ENCODE measurements around the gene NTRK1.
A peak's percentile ranks its signal among the peaks of the same experiment; 100 is the strongest.

NTRK1 gene

DNA sequence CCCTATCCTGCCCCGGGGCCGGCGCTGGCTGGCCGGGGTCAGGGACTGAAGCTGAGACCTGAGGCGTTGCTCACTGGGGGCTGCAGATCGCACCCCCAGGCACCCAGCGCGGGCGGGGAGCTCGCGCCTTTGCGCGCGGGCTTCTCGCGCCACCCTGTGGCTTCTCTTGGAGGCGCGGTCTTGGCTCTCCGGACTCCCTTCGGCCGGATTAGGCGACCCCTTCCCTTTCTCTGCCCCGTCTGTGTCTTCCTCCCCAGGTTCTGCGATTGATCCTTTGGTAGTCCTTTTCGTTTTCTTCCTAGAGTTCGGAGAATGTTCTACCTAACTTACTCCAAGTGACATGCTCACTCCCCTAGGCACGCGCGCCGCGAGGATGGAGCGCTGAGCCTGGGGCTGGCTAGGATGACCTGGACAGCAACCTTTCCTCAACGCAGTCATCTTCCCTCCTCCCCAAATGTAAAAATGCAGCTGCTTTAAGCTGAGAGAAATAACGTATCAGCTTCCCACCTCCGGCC lies 495 bp upstream of the NTRK1 start:
- Histone ChIP-seq H3K4me1 (ENCODE audit: insufficient read depth, low read length) (peaks cover 5% of the 10 kb centered on the region; the same call in 1 of the 2 replicates), H3K27me3 (ENCODE audit: insufficient read depth, low read length) (peaks cover 92% of the 10 kb centered on the region), H3K9ac (ENCODE audit: low read depth, low read length) (no peak overlapping the region), H3K9me3 (ENCODE audit: insufficient read depth, low read depth, low read length) (peaks cover 4% of the 10 kb centered on the region; the same call in 1 of the 2 replicates), H3K27ac (ENCODE audit: low read length) (no peak overlapping the region), H3K36me3 (ENCODE audit: insufficient read depth, low read depth, low read length) (no peaks in the 10 kb centered on the region), H3K4me3 (ENCODE audit: low read length) (peak overlapping the region; percentile 73)

DNA sequence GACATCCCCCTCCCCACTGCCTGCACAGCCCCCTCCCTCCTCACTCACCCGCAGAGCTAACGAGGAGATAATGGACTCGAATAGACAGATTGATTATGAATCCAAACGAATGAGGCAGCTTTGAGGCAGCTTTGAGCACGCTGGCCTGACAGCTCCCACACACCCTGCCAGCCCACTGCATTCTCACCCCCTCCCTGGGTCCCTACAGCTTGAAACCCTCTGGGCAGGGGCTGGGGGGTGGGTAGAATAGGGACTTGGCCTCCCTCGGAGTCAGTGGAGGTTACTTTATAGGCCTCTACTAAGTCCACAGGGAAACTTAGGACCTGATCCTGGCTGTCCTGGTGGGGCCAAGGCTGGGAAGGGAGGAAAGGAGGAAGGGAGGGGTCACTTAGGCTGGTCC lies 1.9 kb downstream of the NTRK1 start:
- peaks cover 4% of the 10 kb centered on the region; the same call in 1 of the 2 replicates for H3K9me3 ChIP-seq (ENCODE audit: insufficient read depth, low read depth, low read length)
- no peak overlapping the region for H3K4me3 ChIP-seq (ENCODE audit: low read length)
- no peak overlapping the region for H3K27ac ChIP-seq (ENCODE audit: low read length)
- peaks cover 85% of the 10 kb centered on the region for H3K27me3 ChIP-seq (ENCODE audit: insufficient read depth, low read length)
- no peaks in the 10 kb centered on the region for H3K36me3 ChIP-seq (ENCODE audit: insufficient read depth, low read depth, low read length)
- H3K9ac ChIP-seq (ENCODE audit: low read depth, low read length): no peak overlapping the region
- H3K4me1 ChIP-seq (ENCODE audit: insufficient read depth, low read length): peaks cover 9% of the 10 kb centered on the region; the same call in 1 of the 2 replicates

DNA sequence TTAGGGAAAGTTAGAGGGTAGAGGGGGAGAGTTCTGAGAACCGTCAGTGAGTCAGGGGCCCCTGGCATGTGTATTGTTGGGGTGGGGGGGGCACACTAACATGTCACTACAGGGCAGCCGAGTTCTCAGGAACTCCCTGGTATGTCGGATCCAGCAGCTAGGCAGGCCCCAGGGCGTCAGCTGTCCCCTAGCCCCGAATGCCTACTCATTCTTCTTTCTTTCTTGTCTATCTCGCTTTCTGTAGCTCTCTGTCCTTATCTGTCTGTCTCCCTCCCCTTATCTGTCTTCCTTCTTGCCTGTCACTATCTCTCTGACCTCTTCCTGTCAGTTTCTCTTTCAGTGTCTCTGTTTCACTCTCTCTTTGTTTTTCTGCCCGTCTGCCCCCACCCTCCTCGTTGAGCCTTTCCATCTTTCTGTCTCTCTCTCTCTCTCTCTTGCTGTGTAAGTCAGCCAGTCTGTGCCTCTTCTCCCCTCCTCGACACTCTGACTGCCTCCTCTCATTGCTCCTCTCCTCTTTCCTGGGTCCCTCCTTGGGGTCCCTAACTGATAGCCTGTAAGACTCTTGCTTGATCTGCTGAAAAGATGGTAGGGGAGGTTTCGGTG lies 2.4 kb downstream of the NTRK1 start:
- Histone ChIP-seq H3K4me3 (ENCODE audit: low read length) (no peak overlapping the region), H3K36me3 (ENCODE audit: insufficient read depth, low read depth, low read length) (no peaks in the 10 kb centered on the region), H3K9me3 (ENCODE audit: insufficient read depth, low read depth, low read length) (peaks cover 4% of the 10 kb centered on the region; the same call in 1 of the 2 replicates), H3K27ac (ENCODE audit: low read length) (no peak overlapping the region), H3K9ac (ENCODE audit: low read depth, low read length) (no peak overlapping the region), H3K4me1 (ENCODE audit: insufficient read depth, low read length) (peaks cover 9% of the 10 kb centered on the region; the same call in 1 of the 2 replicates), H3K27me3 (ENCODE audit: insufficient read depth, low read length) (peaks cover 79% of the 10 kb centered on the region)

DNA sequence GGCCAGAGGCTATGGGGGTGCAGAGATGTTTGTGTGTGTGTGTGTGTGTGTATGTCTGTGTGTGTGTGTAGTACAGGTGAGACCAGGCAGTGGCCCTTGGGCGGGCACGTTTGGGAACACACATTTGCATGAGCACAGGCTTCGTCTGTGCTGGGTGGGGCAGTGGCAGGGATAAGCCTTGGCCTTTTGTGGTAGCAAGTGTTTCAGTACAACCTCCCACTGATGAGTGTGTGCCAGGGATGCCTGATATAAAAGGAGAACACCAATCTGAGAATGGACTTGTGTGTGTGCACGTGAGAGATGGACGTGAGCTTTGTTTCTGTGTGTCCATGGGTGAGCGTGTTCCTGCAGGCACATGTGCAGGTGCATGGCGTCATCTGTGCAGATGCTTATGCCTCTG lies 3.0 kb downstream of the NTRK1 start:
- Histone ChIP-seq H3K27ac (ENCODE audit: low read length) (no peak overlapping the region), H3K4me1 (ENCODE audit: insufficient read depth, low read length) (peaks cover 9% of the 10 kb centered on the region; the same call in 1 of the 2 replicates), H3K36me3 (ENCODE audit: insufficient read depth, low read depth, low read length) (no peaks in the 10 kb centered on the region), H3K4me3 (ENCODE audit: low read length) (no peak overlapping the region), H3K9me3 (ENCODE audit: insufficient read depth, low read depth, low read length) (peaks cover 4% of the 10 kb centered on the region; the same call in 1 of the 2 replicates), H3K9ac (ENCODE audit: low read depth, low read length) (no peak overlapping the region), H3K27me3 (ENCODE audit: insufficient read depth, low read length) (peaks cover 79% of the 10 kb centered on the region)

DNA sequence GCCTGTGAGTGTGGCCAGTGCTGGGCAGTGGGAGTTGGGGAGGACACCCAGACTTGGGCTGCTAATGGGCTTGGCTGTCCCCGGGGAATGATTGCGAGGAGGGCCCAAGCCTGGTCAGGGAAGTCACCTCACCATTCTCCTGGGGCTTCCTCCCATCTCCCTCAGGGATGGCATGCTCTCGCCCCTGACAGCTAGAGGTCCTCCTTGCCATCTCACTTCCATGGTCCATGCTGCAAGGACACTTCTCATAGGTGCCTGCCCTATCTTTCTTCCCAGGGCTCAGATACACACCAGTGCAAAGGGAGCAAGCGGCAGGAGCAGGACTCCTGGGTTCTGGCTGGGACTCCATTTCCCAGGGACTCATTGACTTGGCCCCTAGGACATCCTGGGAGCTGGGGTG lies 4.1 kb downstream of the NTRK1 start:
- no peak overlapping the region for H3K27ac ChIP-seq (ENCODE audit: low read length)
- peaks cover 4% of the 10 kb centered on the region; the same call in 1 of the 2 replicates for H3K4me1 ChIP-seq (ENCODE audit: insufficient read depth, low read length)
- H3K36me3 ChIP-seq (ENCODE audit: insufficient read depth, low read depth, low read length): no peaks in the 10 kb centered on the region
- no peak overlapping the region for H3K9ac ChIP-seq (ENCODE audit: low read depth, low read length)
- H3K27me3 ChIP-seq (ENCODE audit: insufficient read depth, low read length): peaks cover 70% of the 10 kb centered on the region
- peaks cover 4% of the 10 kb centered on the region; the same call in 1 of the 2 replicates for H3K9me3 ChIP-seq (ENCODE audit: insufficient read depth, low read depth, low read length)
- no peak overlapping the region for H3K4me3 ChIP-seq (ENCODE audit: low read length)

DNA sequence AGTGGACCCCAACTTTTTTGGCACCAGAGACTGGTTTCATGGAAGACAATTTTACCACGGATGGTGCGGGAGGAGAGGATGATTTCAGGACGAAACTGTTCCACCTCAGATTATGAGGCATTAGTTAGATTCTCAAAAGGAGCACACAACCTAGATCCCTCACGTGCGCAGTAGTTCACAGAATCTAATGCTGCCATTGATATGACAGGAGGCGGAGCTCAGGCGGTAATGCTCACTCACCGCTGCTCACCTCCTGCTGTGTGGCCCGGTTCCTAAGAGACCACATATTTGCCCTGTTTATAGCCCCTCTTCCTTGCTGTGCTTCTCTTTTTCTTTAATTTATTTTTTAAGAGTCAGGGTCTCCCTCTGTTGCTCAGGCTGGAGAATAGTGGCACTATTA lies 4.6 kb downstream of the NTRK1 start:
- H3K27ac ChIP-seq (ENCODE audit: low read length): no peak overlapping the region
- no peak overlapping the region for H3K4me3 ChIP-seq (ENCODE audit: low read length)
- peaks cover 70% of the 10 kb centered on the region for H3K27me3 ChIP-seq (ENCODE audit: insufficient read depth, low read length)
- H3K9ac ChIP-seq (ENCODE audit: low read depth, low read length): no peak overlapping the region
- peaks cover 4% of the 10 kb centered on the region; the same call in 1 of the 2 replicates for H3K9me3 ChIP-seq (ENCODE audit: insufficient read depth, low read depth, low read length)
- H3K36me3 ChIP-seq (ENCODE audit: insufficient read depth, low read depth, low read length): no peaks in the 10 kb centered on the region
- peaks cover 4% of the 10 kb centered on the region; the same call in 1 of the 2 replicates for H3K4me1 ChIP-seq (ENCODE audit: insufficient read depth, low read length)

DNA sequence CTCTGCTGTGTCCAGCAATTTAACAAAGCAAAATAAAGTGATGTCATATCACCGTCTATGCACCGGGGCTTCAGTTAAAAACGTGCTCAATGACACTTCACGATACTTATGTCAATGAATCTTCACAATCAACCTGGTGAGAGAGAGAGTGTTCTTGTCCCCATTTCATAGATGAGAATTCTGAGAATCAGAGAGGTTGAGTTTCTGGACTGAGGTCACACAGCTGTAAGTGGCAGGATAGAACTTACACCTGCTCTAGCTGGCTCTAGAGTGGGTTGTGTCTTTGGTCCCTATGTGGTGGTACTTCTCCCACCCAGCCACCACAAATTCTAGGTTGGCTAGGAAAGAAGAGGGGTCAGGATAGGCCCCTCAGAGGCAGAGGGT lies 5.2 kb downstream of the NTRK1 start:
- Histone ChIP-seq H3K36me3 (ENCODE audit: insufficient read depth, low read depth, low read length) (no peaks in the 10 kb centered on the region), H3K27ac (ENCODE audit: low read length) (no peak overlapping the region), H3K4me1 (ENCODE audit: insufficient read depth, low read length) (peaks cover 4% of the 10 kb centered on the region; the same call in 1 of the 2 replicates), H3K9me3 (ENCODE audit: insufficient read depth, low read depth, low read length) (peaks cover 4% of the 10 kb centered on the region; the same call in 1 of the 2 replicates), H3K4me3 (ENCODE audit: low read length) (no peak overlapping the region), H3K9ac (ENCODE audit: low read depth, low read length) (no peak overlapping the region), H3K27me3 (ENCODE audit: insufficient read depth, low read length) (peaks cover 70% of the 10 kb centered on the region)

DNA sequence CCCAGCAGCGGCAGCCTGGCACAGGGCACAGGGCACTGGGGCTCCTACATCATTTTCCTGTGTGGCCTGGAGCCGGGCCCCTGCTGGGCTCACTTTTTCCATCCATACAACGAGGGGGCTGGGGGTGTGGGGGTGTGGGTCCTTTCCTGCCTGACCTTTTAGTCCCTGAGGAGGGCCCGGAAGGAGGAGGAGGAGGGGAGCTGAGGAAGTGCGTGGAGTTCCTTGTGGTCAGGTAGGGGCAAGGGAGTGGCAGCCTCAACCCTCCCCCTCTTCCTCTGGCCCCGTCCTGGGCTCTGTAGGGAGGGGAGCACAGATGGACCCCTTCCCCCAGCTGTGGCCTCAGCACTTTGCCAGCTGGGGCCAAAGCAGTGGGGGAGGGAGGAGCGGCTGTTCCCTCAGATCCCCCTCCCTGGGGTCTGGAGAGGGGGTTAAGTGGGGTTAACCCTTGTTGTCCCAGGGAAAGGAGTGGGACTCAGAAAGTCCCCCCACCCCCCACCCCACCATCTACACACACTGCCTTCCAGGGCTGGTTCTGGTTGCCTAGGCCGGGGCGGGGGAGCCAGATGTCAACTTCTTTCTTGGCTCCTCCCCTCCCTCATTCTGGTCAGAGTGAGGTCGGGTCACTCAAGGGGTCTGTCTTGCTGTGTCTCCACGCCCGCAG lies 5.7 kb downstream of the NTRK1 start:
- Histone ChIP-seq H3K27ac (ENCODE audit: low read length) (no peak overlapping the region), H3K9ac (ENCODE audit: low read depth, low read length) (no peak overlapping the region), H3K27me3 (ENCODE audit: insufficient read depth, low read length) (peaks cover 68% of the 10 kb centered on the region), H3K4me3 (ENCODE audit: low read length) (no peak overlapping the region), H3K9me3 (ENCODE audit: insufficient read depth, low read depth, low read length) (peaks cover 4% of the 10 kb centered on the region; the same call in 1 of the 2 replicates), H3K36me3 (ENCODE audit: insufficient read depth, low read depth, low read length) (no peaks in the 10 kb centered on the region), H3K4me1 (ENCODE audit: insufficient read depth, low read length) (peaks cover 4% of the 10 kb centered on the region; the same call in 1 of the 2 replicates)

DNA sequence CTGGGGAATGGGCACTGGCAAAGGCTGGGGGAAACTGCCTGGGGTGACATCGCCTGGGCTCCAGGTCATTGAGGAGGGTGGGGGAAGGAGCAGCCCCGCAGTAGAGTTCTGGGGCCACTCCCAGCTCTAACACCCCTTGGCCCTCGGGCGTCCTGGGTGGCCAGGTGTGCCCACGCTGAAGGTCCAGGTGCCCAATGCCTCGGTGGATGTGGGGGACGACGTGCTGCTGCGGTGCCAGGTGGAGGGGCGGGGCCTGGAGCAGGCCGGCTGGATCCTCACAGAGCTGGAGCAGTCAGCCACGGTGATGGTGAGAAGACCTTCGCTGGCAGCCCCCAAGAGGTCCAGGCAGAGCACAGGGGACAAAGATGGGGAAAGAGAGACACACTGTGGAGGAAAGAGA lies 7.7 kb downstream of the NTRK1 start:
- H3K9ac ChIP-seq (ENCODE audit: low read depth, low read length): no peak overlapping the region
- H3K4me3 ChIP-seq (ENCODE audit: low read length): no peak overlapping the region
- peaks cover 4% of the 10 kb centered on the region; the same call in 1 of the 2 replicates for H3K4me1 ChIP-seq (ENCODE audit: insufficient read depth, low read length)
- H3K27ac ChIP-seq (ENCODE audit: low read length): no peak overlapping the region
- no peaks in the 10 kb centered on the region for H3K36me3 ChIP-seq (ENCODE audit: insufficient read depth, low read depth, low read length)
- H3K27me3 ChIP-seq (ENCODE audit: insufficient read depth, low read length): peaks cover 49% of the 10 kb centered on the region
- no peaks in the 10 kb centered on the region for H3K9me3 ChIP-seq (ENCODE audit: insufficient read depth, low read depth, low read length)

DNA sequence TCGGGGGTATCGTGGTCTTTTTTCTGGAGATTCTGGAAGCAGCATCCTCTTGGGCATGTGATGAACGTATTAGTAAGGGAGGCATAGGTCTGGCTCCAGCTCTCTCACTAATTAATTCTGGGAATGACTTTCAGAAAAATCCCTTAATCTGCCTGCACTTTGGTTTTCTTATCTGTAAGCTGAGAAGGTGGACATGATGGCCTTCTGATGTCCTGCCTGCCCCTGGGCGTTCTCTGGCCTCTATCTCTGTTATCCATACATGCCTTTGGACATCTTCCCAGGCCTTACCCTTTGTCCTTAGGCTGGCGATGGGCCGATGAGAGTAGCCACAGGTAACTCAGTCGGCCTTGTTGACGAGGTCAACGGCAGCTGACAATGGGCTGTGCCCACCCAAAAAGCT lies 8.8 kb downstream of the NTRK1 start:
- H3K9me3 ChIP-seq (ENCODE audit: insufficient read depth, low read depth, low read length): no peaks in the 10 kb centered on the region
- H3K27ac ChIP-seq (ENCODE audit: low read length): no peak overlapping the region
- peaks cover 44% of the 10 kb centered on the region for H3K27me3 ChIP-seq (ENCODE audit: insufficient read depth, low read length)
- no peak overlapping the region for H3K9ac ChIP-seq (ENCODE audit: low read depth, low read length)
- H3K4me3 ChIP-seq (ENCODE audit: low read length): no peak overlapping the region
- H3K4me1 ChIP-seq (ENCODE audit: insufficient read depth, low read length): peaks cover 4% of the 10 kb centered on the region; the same call in 1 of the 2 replicates
- no peaks in the 10 kb centered on the region for H3K36me3 ChIP-seq (ENCODE audit: insufficient read depth, low read depth, low read length)

DNA sequence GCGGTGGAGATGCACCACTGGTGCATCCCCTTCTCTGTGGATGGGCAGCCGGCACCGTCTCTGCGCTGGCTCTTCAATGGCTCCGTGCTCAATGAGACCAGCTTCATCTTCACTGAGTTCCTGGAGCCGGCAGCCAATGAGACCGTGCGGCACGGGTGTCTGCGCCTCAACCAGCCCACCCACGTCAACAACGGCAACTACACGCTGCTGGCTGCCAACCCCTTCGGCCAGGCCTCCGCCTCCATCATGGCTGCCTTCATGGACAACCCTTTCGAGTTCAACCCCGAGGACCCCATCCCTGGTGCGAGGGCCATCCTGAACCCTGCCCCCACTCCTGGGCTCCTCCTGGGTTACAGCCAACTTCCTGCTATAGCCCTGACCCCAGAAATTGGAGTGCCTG lies 13.0 kb downstream of the NTRK1 start:
- no peak overlapping the region for H3K9ac ChIP-seq (ENCODE audit: low read depth, low read length)
- no peaks in the 10 kb centered on the region for H3K36me3 ChIP-seq (ENCODE audit: insufficient read depth, low read depth, low read length)
- no peaks in the 10 kb centered on the region for H3K9me3 ChIP-seq (ENCODE audit: insufficient read depth, low read depth, low read length)
- no peak overlapping the region for H3K27ac ChIP-seq (ENCODE audit: low read length)
- H3K4me3 ChIP-seq (ENCODE audit: low read length): no peak overlapping the region
- H3K4me1 ChIP-seq (ENCODE audit: insufficient read depth, low read length): no peaks in the 10 kb centered on the region
- H3K27me3 ChIP-seq (ENCODE audit: insufficient read depth, low read length): peaks cover 64% of the 10 kb centered on the region

DNA sequence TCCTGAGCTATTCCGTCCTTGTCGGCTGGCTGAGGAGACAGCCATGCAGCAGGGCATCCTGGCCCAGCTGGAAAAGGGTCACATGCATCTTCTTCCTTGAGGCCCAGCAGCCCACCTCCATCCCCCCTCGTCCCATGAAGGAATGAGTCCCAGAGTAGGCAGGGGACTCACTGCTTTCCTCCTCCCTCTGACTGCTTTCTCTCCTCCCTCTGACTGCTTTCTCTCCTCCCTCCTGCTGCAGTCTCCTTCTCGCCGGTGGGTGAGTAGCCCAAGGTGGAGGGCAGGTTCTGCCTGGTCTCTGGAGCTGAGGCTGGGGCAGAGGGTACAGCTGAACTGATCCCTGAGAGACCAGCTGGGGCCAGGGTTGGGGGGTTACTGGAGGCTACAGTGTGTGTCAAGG lies 13.5 kb downstream of the NTRK1 start:
- H3K27me3 ChIP-seq (ENCODE audit: insufficient read depth, low read length): peaks cover 66% of the 10 kb centered on the region
- no peak overlapping the region for H3K9ac ChIP-seq (ENCODE audit: low read depth, low read length)
- no peak overlapping the region for H3K27ac ChIP-seq (ENCODE audit: low read length)
- no peaks in the 10 kb centered on the region for H3K9me3 ChIP-seq (ENCODE audit: insufficient read depth, low read depth, low read length)
- H3K4me1 ChIP-seq (ENCODE audit: insufficient read depth, low read length): no peaks in the 10 kb centered on the region
- no peaks in the 10 kb centered on the region for H3K36me3 ChIP-seq (ENCODE audit: insufficient read depth, low read depth, low read length)
- H3K4me3 ChIP-seq (ENCODE audit: low read length): no peak overlapping the region
